NB4 (cell line): ENCODE results near the gene TIMM10.

ENCODE experiments used
- MYC ChIP-seq: IDR thresholded peaks from 2 replicates; pipeline ENCODE4 v1.6.1; 2011; ENCODE audit warnings: low read depth, low read length
- POLR2A ChIP-seq: IDR thresholded peaks from 2 replicates; pipeline ENCODE4 v1.6.1; 2011; ENCODE audit warnings: mild to moderate bottlenecking; ENCODE audit not compliant: insufficient read length; ENCODE audit errors: extremely low read depth
- TF ChIP-seq, protein P1 (sequence below): IDR thresholded peaks from one replicate; pipeline ENCODE4 v1.5.1; 2012; ENCODE audit warnings: low read depth, low read length
- TF ChIP-seq, protein P2 (sequence below): IDR thresholded peaks from 2 replicates; pipeline ENCODE4 v1.6.1; 2011; ENCODE audit warnings: low read depth, low read length

DNA sequence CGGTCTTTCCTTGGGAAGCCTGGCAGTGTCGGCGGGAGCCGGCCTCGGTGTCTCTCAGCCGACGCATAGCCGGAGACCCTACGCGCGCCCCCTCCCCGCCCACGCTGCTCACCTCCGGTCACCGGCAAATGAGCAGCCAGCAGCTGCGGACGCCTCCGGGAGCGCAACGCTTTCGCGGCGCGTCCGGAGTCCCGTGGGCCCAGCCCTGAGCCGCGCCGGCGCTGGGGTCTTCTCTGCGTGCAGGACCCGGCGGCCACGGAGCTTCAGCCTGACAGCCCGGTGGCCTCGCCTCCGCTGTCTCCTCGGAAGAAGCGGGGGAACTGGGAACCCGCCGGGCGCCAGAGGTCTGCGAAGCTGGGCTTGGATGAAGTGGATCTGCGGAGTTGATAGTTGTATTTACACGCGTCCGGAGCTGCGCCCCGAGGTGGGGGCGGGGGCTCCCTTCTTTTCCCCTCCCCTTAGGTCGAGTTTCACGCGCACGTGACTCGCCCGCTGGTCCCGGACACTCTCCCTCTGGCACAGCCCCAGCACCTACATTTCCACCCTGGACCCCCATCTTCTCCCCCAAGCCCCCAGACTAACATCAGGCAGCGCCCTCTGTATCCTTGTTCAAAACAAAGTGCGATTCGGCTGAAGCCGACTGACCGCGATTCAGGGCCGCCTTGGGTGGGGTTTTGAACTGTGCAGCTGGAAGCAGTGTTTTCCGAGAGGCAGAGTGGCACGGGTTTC, 15.1 kb downstream of the TIMM10 start, which contains the start of gene SLC43A1:
- TF ChIP-seq, protein P1, sequence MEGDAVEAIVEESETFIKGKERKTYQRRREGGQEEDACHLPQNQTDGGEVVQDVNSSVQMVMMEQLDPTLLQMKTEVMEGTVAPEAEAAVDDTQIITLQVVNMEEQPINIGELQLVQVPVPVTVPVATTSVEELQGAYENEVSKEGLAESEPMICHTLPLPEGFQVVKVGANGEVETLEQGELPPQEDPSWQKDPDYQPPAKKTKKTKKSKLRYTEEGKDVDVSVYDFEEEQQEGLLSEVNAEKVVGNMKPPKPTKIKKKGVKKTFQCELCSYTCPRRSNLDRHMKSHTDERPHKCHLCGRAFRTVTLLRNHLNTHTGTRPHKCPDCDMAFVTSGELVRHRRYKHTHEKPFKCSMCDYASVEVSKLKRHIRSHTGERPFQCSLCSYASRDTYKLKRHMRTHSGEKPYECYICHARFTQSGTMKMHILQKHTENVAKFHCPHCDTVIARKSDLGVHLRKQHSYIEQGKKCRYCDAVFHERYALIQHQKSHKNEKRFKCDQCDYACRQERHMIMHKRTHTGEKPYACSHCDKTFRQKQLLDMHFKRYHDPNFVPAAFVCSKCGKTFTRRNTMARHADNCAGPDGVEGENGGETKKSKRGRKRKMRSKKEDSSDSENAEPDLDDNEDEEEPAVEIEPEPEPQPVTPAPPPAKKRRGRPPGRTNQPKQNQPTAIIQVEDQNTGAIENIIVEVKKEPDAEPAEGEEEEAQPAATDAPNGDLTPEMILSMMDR, result no peak
- TF ChIP-seq, protein P2, sequence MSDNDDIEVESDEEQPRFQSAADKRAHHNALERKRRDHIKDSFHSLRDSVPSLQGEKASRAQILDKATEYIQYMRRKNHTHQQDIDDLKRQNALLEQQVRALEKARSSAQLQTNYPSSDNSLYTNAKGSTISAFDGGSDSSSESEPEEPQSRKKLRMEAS, result peak; percentile 97
- TF ChIP-seq POLR2A (peak; percentile 32), MYC (peak; percentile 80)
